ENCODE measurements around the gene RIPK3. TPM values are rescaled to one million over a fixed set of nuclear protein-coding genes. Genes with fewer than 3 reads are reported as not detected.

The RIPK3 gene
- total and polyA plus RNA-seq, 12 donors, result 1.7 to 7.1 (median 3.5) TPM

GRCh38 chr14:24316597-24316950 is 23.2 kb downstream of the RIPK3 start:
- Histone ChIP-seq H3K36me3 (peaks cover 0 to 40% (median 0%) of the 10 kb centered on the region in 9 donors), H3K27me3 (peaks cover 0 to 38% (median 4%) of the 10 kb centered on the region in 7 donors), H3K9me3 (no peaks in the 10 kb centered on the region), H3K4me3 (peak overlapping the region in 3 of 10 donors; percentile 20 to 21 (median 20)), H3K27ac (peak overlapping the region in 8 of 10 donors; percentile 50 to 88 (median 74)), H3K4me1 (peaks cover 11 to 76% (median 55%) of the 10 kb centered on the region in 9 donors)
- ATAC-seq (peak in 5 of 8 donors; percentile 1 to 12 (median 3)), DNase-seq (no peak)
- TF ChIP-seq CTCF (IDR thresholded peaks at IDR 0.05), result no peak
- intact Hi-C loops (cut with DNase I), result loop anchor here in 1 of 10 donors (5.0 kb wide), 1 partner anchor 121 kb away; no protein-coding TSS in a partner anchor
- 44 to 52% methylated on average over 18 of the region's 18 CpGs for WGBS, 2 donors

- H3K9me3 ChIP-seq, result no peaks in the 10 kb centered on the region
- peaks cover 11 to 82% (median 61%) of the 10 kb centered on the region in 9 donors for H3K4me1 ChIP-seq
- DNase-seq, result peak; percentile 56 to 67
- peak in 7 of 9 donors; percentile 27 to 63 (median 42) for TF ChIP-seq CTCF (IDR thresholded peaks at IDR 0.05)
- peaks cover 0 to 34% (median 0%) of the 10 kb centered on the region in 9 donors for H3K36me3 ChIP-seq
- 32 to 33% methylated on average over 64 to 70 of the region's 70 CpGs for WGBS, 2 donors
- H3K27me3 ChIP-seq, result peaks cover 0 to 38% (median 4%) of the 10 kb centered on the region in 7 donors
- peak; percentile 53 to 76 (median 66) for ATAC-seq
- intact Hi-C loops (cut with DNase I), result loop anchor here in 1 of 10 donors (5.0 kb wide), 1 partner anchor 121 kb away; no protein-coding TSS in a partner anchor
- H3K27ac ChIP-seq, result peak overlapping the region in 9 of 10 donors; percentile 50 to 88 (median 72)
- H3K4me3 ChIP-seq, result peak overlapping the region in 5 of 10 donors; percentile 6 to 36 (median 20)
These were observed 23.8 kb downstream of the RIPK3 start for GRCh38 chr14:24315807-24316596.

GRCh38 chr14:24315243-24315806 is 24.5 kb downstream of the RIPK3 start:
- no peak for DNase-seq
- no peak for ATAC-seq
- intact Hi-C loops (cut with DNase I), result loop anchor here in 1 of 10 donors (5.0 kb wide), 1 partner anchor 122 kb away; no protein-coding TSS in a partner anchor
- Histone ChIP-seq H3K27me3 (peaks cover 0 to 38% (median 4%) of the 10 kb centered on the region in 7 donors), H3K27ac (peak overlapping the region in 9 of 10 donors; percentile 50 to 88 (median 72)), H3K36me3 (peaks cover 0 to 28% (median 0%) of the 10 kb centered on the region in 9 donors), H3K9me3 (no peaks in the 10 kb centered on the region), H3K4me1 (peaks cover 13 to 88% (median 65%) of the 10 kb centered on the region in 9 donors), H3K4me3 (peak overlapping the region in 2 of 10 donors; percentile 21 to 36)
- WGBS, 2 donors, result 79% methylated on average over 10 of the region's 10 CpGs
- no peak for TF ChIP-seq CTCF (IDR thresholded peaks at IDR 0.05)

Measured in heart right ventricle (tissue), 16 donors.